Right atrium auricular region (tissue), 2 donors: ENCODE measurements around the gene PRR5. TPM values are rescaled to one million over a fixed set of nuclear protein-coding genes. Genes with fewer than 3 reads are reported as not detected.
A peak's percentile ranks its signal among the peaks of the same experiment; 100 is the strongest.

Experiments used
- DNase-seq: peaks from one replicate; pipeline ENCODE4 v3.0.0-alpha.2; 2019; ENCODE audit warnings: low spot score
- H3K27ac ChIP-seq, 2 donors: fragments of 200-600 bp; sonication (generic); 1 replicate in 1 of 2; 2 replicates in 1 of 2; pipeline ENCODE4 v1.5.1; 2016 to 2019
- H3K27me3 ChIP-seq, 2 donors: fragments of 200-600 bp; sonication (generic); one replicate each; pipeline versions ENCODE4 v1.5.1 to v1.6.0; 2017 to 2019
- H3K36me3 ChIP-seq: fragments of 200-600 bp; sonication (generic); one replicate; pipeline ENCODE4 v1.5.1; 2016
- H3K4me1 ChIP-seq, 2 donors: fragments of 200-600 bp; sonication (generic); one replicate each; pipeline versions ENCODE4 v1.5.1 to v1.6.0; 2017 to 2019
- H3K4me3 ChIP-seq, 2 donors: fragments of 200-600 bp; sonication (generic); 1 replicate in 1 of 2; 2 replicates in 1 of 2; pipeline ENCODE4 v1.5.1; 2017 to 2019; ENCODE audit warnings: mild to moderate bottlenecking in 1 of 2, moderate library complexity in 1 of 2
- H3K9me3 ChIP-seq, 2 donors: fragments of 200-600 bp; sonication (generic); one replicate each; pipeline ENCODE4 v1.5.1; 2019
- total RNA-seq, 2 donors: library from RNA; depleted of rRNA; stranded (reverse); fragments of >200 nt; gene quantifications; one replicate each; pipeline ENCODE4 v1.1.0, GENCODE V29; 2016
- TF ChIP-seq, protein P1 (sequence below), 2 donors: fragments of 200-600 bp; sonication (generic); IDR thresholded peaks; one replicate each; pipeline ENCODE4 v1.5.1; 2019; ENCODE audit warnings: antibody characterized with exemption in 2 of 2

Gene PRR5
- total RNA-seq, 2 donors from 2014 or later = 10.5 to 12.1 TPM

DNA sequence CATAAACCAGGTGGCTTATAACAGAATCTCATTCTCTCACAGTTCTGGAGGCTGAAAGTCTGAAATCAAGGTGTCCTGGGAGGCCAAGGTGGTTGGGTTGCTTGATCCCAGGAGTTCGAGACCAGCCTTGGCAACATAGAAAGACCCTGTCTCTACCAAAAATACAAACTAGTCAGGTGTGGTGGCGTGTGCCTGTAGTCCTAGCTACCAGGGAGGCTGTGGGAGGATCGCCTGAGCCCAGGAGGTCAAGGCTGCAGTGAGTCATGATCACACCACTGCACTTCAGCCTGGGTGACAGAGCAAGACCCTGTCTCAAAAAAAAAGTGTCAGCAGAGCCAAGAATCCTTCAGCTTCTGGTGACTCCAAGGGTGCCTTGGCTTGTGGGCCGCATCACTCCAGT, 8.9 kb upstream of the PRR5 start:
- Histone ChIP-seq H3K4me3 (no peak overlapping the region), H3K9me3 (no peaks in the 10 kb centered on the region), H3K27me3 (no peaks in the 10 kb centered on the region), H3K36me3 (no peaks in the 10 kb centered on the region), H3K27ac (no peak overlapping the region), H3K4me1 (no peaks in the 10 kb centered on the region)
- DNase-seq = no peak
- TF ChIP-seq, protein P1, sequence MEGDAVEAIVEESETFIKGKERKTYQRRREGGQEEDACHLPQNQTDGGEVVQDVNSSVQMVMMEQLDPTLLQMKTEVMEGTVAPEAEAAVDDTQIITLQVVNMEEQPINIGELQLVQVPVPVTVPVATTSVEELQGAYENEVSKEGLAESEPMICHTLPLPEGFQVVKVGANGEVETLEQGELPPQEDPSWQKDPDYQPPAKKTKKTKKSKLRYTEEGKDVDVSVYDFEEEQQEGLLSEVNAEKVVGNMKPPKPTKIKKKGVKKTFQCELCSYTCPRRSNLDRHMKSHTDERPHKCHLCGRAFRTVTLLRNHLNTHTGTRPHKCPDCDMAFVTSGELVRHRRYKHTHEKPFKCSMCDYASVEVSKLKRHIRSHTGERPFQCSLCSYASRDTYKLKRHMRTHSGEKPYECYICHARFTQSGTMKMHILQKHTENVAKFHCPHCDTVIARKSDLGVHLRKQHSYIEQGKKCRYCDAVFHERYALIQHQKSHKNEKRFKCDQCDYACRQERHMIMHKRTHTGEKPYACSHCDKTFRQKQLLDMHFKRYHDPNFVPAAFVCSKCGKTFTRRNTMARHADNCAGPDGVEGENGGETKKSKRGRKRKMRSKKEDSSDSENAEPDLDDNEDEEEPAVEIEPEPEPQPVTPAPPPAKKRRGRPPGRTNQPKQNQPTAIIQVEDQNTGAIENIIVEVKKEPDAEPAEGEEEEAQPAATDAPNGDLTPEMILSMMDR (IDR thresholded peaks at IDR 0.05) = no peak

DNA sequence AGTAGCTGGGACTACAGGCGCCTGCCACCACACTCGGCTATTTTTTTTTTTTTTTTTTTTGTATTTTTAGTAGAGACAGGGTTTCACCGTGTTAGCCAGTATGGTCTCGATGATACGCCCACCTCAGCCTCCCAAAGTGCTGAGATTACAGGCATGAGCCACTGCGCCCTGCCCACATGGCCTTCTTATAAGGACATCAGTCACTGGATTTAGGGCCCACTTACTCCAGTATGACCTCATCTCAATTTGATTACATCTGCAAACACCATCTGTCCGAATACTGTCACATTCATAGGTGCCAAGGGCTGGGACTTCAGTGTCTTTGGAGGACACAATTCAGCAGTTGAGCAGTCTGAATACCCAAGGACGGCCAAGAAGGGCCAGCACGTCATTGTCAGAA, 8.2 kb upstream of the PRR5 start:
- TF ChIP-seq, protein P1 (IDR thresholded peaks at IDR 0.05) = no peak
- Histone ChIP-seq H3K27ac (no peak overlapping the region), H3K36me3 (no peaks in the 10 kb centered on the region), H3K4me3 (no peak overlapping the region), H3K9me3 (no peaks in the 10 kb centered on the region), H3K4me1 (peaks cover 0 to 4% of the 10 kb centered on the region in 2 donors), H3K27me3 (no peaks in the 10 kb centered on the region)
- no peak for DNase-seq

DNA sequence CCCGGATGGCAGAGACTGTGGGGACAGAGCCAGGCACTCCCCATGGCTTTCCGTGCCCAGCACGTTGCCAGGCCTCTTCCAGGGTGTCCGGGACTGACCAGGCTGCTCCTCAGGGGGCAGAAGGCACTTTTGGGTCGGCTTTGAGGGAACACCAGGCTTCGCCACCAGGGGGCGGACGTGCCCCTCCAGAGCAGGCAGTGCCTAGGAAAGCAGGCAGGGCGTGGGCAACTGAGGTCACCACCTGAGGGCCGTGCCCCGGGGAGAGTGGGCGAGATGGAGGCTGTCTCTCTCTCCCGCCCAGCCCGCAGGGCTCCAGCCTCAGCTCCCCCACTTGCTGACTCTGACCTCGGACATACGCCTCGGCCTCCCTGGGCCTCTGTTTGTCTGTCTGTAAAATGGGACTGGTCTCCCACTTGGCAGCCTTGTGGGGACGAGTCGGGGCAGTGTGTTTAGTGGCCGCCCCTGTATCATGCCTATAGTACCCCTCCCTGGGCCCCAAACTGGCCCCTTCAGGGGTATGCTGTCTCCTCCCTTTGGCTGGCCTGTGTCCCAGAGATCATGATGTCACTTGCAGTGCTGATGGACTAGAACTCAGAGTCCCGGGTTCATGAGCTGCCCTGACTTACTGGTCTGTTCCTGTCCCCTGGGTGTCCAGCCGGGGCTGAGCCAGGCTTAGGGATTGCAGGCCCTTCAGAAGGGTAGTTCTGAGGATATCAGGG, 4.4 kb upstream of the PRR5 start:
- H3K36me3 ChIP-seq = no peaks in the 10 kb centered on the region
- no peak overlapping the region for H3K4me3 ChIP-seq
- H3K27ac ChIP-seq = peak overlapping the region in 1 of 2 donors; percentile 57
- peaks cover 0 to 21% of the 10 kb centered on the region in 2 donors for H3K4me1 ChIP-seq
- no peaks in the 10 kb centered on the region for H3K9me3 ChIP-seq
- H3K27me3 ChIP-seq = no peaks in the 10 kb centered on the region
- DNase-seq = peak; percentile 85
- TF ChIP-seq, protein P1 (IDR thresholded peaks at IDR 0.05) = peak; percentile 79 to 95

DNA sequence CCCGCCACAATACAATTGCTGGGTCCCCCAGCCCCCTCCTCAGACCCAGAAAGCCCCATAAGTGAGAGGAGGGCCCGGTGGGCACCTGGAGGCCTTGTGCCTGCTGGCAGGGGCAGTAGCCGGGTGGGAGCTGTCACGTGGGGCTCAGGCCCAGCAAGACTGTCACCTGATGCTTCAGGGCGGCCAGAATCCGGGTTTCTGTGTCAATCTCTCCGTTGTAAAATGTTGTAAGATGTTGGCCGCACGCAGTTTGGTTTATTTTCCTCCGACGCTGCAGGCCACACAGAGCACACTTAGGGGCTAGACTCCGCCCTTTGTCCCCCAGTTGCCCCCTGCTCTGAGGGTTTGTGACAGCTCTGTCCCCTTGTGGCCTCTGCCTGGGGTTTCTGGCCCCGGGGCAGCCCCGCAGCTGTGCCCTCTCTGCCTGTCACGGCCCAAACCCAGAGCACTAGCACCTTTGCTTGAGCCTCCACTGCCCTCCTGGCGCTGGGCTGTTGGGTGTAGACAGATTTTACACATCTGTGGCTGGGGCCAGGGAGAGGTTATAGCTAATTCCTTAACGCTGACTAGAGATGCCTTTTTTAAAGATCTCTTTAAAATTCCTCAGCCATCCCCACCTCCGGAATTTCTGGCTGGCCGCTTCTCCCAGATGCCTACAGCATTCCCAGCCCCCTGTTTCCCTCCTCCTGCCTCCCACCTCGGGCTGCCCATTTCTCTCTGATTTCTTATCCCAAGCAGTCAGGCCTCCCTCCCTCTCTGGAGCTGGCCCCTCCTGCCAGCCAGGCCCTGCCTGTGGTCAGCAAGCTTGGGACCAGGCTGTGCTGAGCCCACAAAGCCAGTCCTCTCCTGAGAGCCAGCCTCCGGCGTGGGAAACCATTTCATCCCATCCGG, 3.2 kb upstream of the PRR5 start:
- H3K36me3 ChIP-seq = no peaks in the 10 kb centered on the region
- no peaks in the 10 kb centered on the region for H3K9me3 ChIP-seq
- no peak overlapping the region for H3K4me3 ChIP-seq
- H3K27me3 ChIP-seq = no peaks in the 10 kb centered on the region
- peaks cover 0 to 32% of the 10 kb centered on the region in 2 donors for H3K4me1 ChIP-seq
- peak; percentile 69 for DNase-seq
- TF ChIP-seq, protein P1 (IDR thresholded peaks at IDR 0.05) = no peak
- peak overlapping the region; percentile 32 to 57 for H3K27ac ChIP-seq

DNA sequence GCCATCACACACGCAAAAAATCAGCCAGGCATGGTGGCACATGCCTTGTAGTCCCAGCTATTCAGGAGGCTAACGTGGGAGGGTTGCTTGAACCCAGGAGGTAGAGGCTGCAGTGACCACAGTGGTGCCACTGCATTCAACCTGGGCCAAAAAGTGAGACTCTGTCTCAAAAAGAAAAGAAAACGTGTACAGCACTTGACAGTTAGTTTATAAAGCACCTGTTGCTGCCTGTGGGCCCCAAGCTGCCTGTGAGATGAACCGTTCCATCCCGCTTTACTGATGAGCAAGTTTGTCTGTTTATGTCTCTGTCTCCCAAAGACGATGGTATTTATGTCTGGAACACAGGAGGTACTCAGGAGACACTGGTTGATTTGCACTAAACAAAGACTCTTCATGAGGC, 1.5 kb upstream of the PRR5 start:
- Histone ChIP-seq H3K27me3 (no peaks in the 10 kb centered on the region), H3K27ac (no peak overlapping the region), H3K4me3 (no peak overlapping the region), H3K36me3 (no peaks in the 10 kb centered on the region), H3K4me1 (peaks cover 0 to 32% of the 10 kb centered on the region in 2 donors), H3K9me3 (no peaks in the 10 kb centered on the region)
- TF ChIP-seq, protein P1 (IDR thresholded peaks at IDR 0.05) = no peak
- no peak for DNase-seq
